ENCODE results near the gene CD55. TPM values are rescaled to one million over a fixed set of nuclear protein-coding genes. Genes with fewer than 3 reads are reported as not detected.

The CD55 gene
- total and polyA plus RNA-seq, 2 of the 8 experiments (the other 6 are each of a cell fraction or from before 2014, with no cell fraction given): 20.1 to 22.8 TPM

GRCh38 chr1:207352554-207352953 lies 31.1 kb downstream of the CD55 start:
- no peaks in the 10 kb centered on the region; a peak in 1 of 7 replicates for H3K4me1 ChIP-seq (replicated peaks in 1 of 4; ENCODE audit: control insufficient read depth in 3 of 4, insufficient read depth in 4 of 4, low read length in 3 of 4)
- no peak overlapping the region for H3K4me2 ChIP-seq (ENCODE audit: insufficient read depth in 1 of 2, low read depth in 2 of 2, low read length in 2 of 2)
- H3K36me3 ChIP-seq (ENCODE audit: control insufficient read depth in 2 of 4, insufficient read depth in 4 of 4, low read length in 3 of 4): peaks cover 0 to 5% (median under 1%) of the 10 kb centered on the region in 4 experiments; a peak in 4 of 8 replicates
- H3K56ac ChIP-seq (replicated peaks; ENCODE audit: insufficient read length, low read depth, low read length): no peak overlapping the region
- H3K18ac ChIP-seq (ENCODE audit: extremely low read depth, low read length): no peak overlapping the region
- POLR2A ChIA-PET (ENCODE audit: partially characterized antibody): interaction anchor here (2.1 kb wide), 1 partner anchor 10 kb away, joined by 5 read pairs; no protein-coding TSS in a partner anchor
- H3K79me1 ChIP-seq (ENCODE audit: low read depth, low read length): no peaks in the 10 kb centered on the region
- H2BK5ac ChIP-seq (ENCODE audit: low read depth, low read length): no peak overlapping the region
- H2BK15ac ChIP-seq (ENCODE audit: low read length): no peak overlapping the region
- H3K23ac ChIP-seq (ENCODE audit: insufficient read length): no peak overlapping the region
- no peak overlapping the region for H2BK120ac ChIP-seq (replicated peaks; ENCODE audit: low read depth, low read length)
- H3K27ac ChIP-seq (ENCODE audit: low read depth, low read length): no peak overlapping the region
- CTCF ChIA-PET (ENCODE audit: partially characterized antibody): interaction anchor here (0.9 kb wide), 1 partner anchor 17 kb away, joined by 3 read pairs; no protein-coding TSS in a partner anchor
- no peak for DNase-seq (ENCODE audit: low read depth in 1 of 2, low spot score in 2 of 2)
- H3K23me2 ChIP-seq (ENCODE audit: low read depth, low read length): no peaks in the 10 kb centered on the region
- H3K14ac ChIP-seq (ENCODE audit: insufficient read length): no peak overlapping the region
- H2BK20ac ChIP-seq (ENCODE audit: low read length): no peak overlapping the region
- no peak for FAIRE-seq
- no peak overlapping the region for H2AK5ac ChIP-seq (ENCODE audit: low read depth, low read length)
- no peak overlapping the region for H4K5ac ChIP-seq (ENCODE audit: insufficient read length, low read depth, low read length)
- peaks cover 0 to 3% of the 10 kb centered on the region in 2 experiments; a peak in 2 of 4 replicates for H3K79me2 ChIP-seq (ENCODE audit: control insufficient read depth in 1 of 2, insufficient read depth in 2 of 2, low read length in 2 of 2)
- H2AFZ ChIP-seq (ENCODE audit: low read length): no peak overlapping the region
- H3K9ac ChIP-seq (replicated peaks in 1 of 4; ENCODE audit: extremely low read depth in 1 of 4, low read depth in 3 of 4, low read length in 3 of 4): no peak overlapping the region
- no peak overlapping the region for H3K4ac ChIP-seq (replicated peaks; ENCODE audit: insufficient read length, low read depth, low read length)
- no peaks in the 10 kb centered on the region for H4K20me1 ChIP-seq (replicated peaks in 1 of 2; ENCODE audit: control insufficient read depth in 1 of 2, insufficient read depth in 2 of 2, low read length in 2 of 2)
- no peaks in the 10 kb centered on the region for H3K27me3 ChIP-seq (replicated peaks in 1 of 4; ENCODE audit: control insufficient read depth in 3 of 4, extremely low read depth in 1 of 4, insufficient read depth in 3 of 4, low read length in 3 of 4)
- no peak overlapping the region for H4K91ac ChIP-seq (replicated peaks; ENCODE audit: insufficient read length, low read length)
- no peak overlapping the region for H4K8ac ChIP-seq (ENCODE audit: extremely low read depth, insufficient read depth, low read length)
- H3K4me3 ChIP-seq (ENCODE audit: extremely low read depth in 1 of 4, insufficient read depth in 2 of 4, low read depth in 3 of 4, low read length in 4 of 4): no peak overlapping the region
- H3K9me3 ChIP-seq (ENCODE audit: insufficient read depth in 2 of 2, low read depth in 1 of 2, low read length in 1 of 2): no peaks in the 10 kb centered on the region
- TF ChIP-seq TAF7 (optimal IDR thresholded peaks at IDR 0.05; ENCODE audit: borderline replicate concordance, low read depth, low read length) (no peak), CBX8 (IDR thresholded peaks at IDR 0.05; ENCODE audit: borderline replicate concordance, low read depth, low read length) (no peak), TCF12 (IDR thresholded peaks at IDR 0.05; ENCODE audit: low read depth, low read length) (no peak), CREB1 (IDR thresholded peaks at IDR 0.05) (no peak), YY1 (IDR thresholded peaks at IDR 0.05; ENCODE audit: low read depth, low read length) (no peak), TEAD4 (IDR thresholded peaks at IDR 0.05; ENCODE audit: low read depth, low read length) (no peak), PHF8 (conservative IDR thresholded peaks at IDR 0.05; ENCODE audit: low read depth, low read length) (no peak), RBBP5 (IDR thresholded peaks at IDR 0.05; ENCODE audit: borderline replicate concordance, low read depth, low read length) (no peak), KDM4A (IDR thresholded peaks at IDR 0.05; ENCODE audit: low read depth, low read length, severe bottlenecking) (no peak), BACH1 (IDR thresholded peaks at IDR 0.05; ENCODE audit: low read length) (no peak), CEBPB (IDR thresholded peaks at IDR 0.05; ENCODE audit: low read depth, low read length) (no peak)
- TF ChIP-seq, protein P1, sequence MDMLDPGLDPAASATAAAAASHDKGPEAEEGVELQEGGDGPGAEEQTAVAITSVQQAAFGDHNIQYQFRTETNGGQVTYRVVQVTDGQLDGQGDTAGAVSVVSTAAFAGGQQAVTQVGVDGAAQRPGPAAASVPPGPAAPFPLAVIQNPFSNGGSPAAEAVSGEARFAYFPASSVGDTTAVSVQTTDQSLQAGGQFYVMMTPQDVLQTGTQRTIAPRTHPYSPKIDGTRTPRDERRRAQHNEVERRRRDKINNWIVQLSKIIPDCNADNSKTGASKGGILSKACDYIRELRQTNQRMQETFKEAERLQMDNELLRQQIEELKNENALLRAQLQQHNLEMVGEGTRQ (IDR thresholded peaks at IDR 0.05; ENCODE audit: low read length): no peak
- no peak overlapping the region for H2BK12ac ChIP-seq (ENCODE audit: low read depth, low read length)
